ENCODE measurements around the gene FADS1. TPM values are rescaled to one million over a fixed set of nuclear protein-coding genes. Genes with fewer than 3 reads are reported as not detected.

The FADS1 gene
- total RNA-seq, 4 donors from 2014 or later, result 2.1 to 8.3 (median 7.1) TPM

GRCh38 chr11:61784506-61784805 is 32.3 kb downstream of the FADS1 start:
- TF ChIP-seq POLR2A (IDR thresholded peaks at IDR 0.05) (no peak), CTCF (IDR thresholded peaks at IDR 0.05) (no peak)
- no peaks in the 10 kb centered on the region for H3K9me3 ChIP-seq
- H3K27me3 ChIP-seq, result no peaks in the 10 kb centered on the region
- DNase-seq, result no peak
- 73 to 87% methylated on average over 3 to 5 of the region's 7 CpGs for WGBS, 2 donors
- H3K4me1 ChIP-seq, result peaks cover 0 to 11% (median 0%) of the 10 kb centered on the region in 3 donors
- peaks cover 0 to 73% (median 33%) of the 10 kb centered on the region in 3 donors for H3K36me3 ChIP-seq
- H3K27ac ChIP-seq, result no peak overlapping the region
- intact Hi-C loops (cut with DNase I), result no loop called here
- no peak overlapping the region for H3K4me3 ChIP-seq

- DNase-seq, result no peak
- Histone ChIP-seq H3K4me1 (peaks cover 0 to 6% (median 0%) of the 10 kb centered on the region in 3 donors), H3K27me3 (no peaks in the 10 kb centered on the region), H3K27ac (no peak overlapping the region), H3K36me3 (peaks cover 0 to 68% (median 31%) of the 10 kb centered on the region in 3 donors), H3K4me3 (no peak overlapping the region), H3K9me3 (no peaks in the 10 kb centered on the region)
- 67 to 73% methylated on average over 5 to 8 of the region's 13 CpGs for WGBS, 2 donors
- TF ChIP-seq CTCF (IDR thresholded peaks at IDR 0.05) (no peak), POLR2A (IDR thresholded peaks at IDR 0.05) (no peak)
- intact Hi-C loops (cut with DNase I), result no loop called here
Measured at GRCh38 chr11:61783717-61784505, 32.9 kb downstream of the FADS1 start.

- Histone ChIP-seq H3K4me1 (peaks cover 0 to under 1% (median 0%) of the 10 kb centered on the region in 3 donors), H3K27me3 (no peaks in the 10 kb centered on the region), H3K4me3 (no peak overlapping the region), H3K36me3 (peaks cover 0 to 57% (median 23%) of the 10 kb centered on the region in 3 donors), H3K9me3 (no peaks in the 10 kb centered on the region), H3K27ac (no peak overlapping the region)
- 72 to 84% methylated on average over 7 to 9 of the region's 11 CpGs for WGBS, 2 donors
- intact Hi-C loops (cut with DNase I), result no loop called here
- DNase-seq, result no peak
- TF ChIP-seq POLR2A (IDR thresholded peaks at IDR 0.05), result no peak
- TF ChIP-seq CTCF (IDR thresholded peaks at IDR 0.05), result no peak
Measured at GRCh38 chr11:61782841-61783240, 34.0 kb downstream of the FADS1 start.

GRCh38 chr11:61782299-61782698 is 34.5 kb downstream of the FADS1 start:
- peaks cover 0 to 52% (median 17%) of the 10 kb centered on the region in 3 donors for H3K36me3 ChIP-seq
- intact Hi-C loops (cut with DNase I), result no loop called here
- WGBS, 2 donors, result 85 to 93% methylated on average over 3 of the region's 3 CpGs

More at GRCh38 chr11:61782299-61782698, 34.5 kb downstream of the FADS1 start:
- no peak overlapping the region for H3K27ac ChIP-seq
- TF ChIP-seq CTCF (IDR thresholded peaks at IDR 0.05), result no peak
- TF ChIP-seq POLR2A (IDR thresholded peaks at IDR 0.05), result no peak
- H3K4me1 ChIP-seq, result peaks cover 4 to 6% (median 5%) of the 10 kb centered on the region in 3 donors
- H3K4me3 ChIP-seq, result no peak overlapping the region
- H3K9me3 ChIP-seq, result no peaks in the 10 kb centered on the region
- no peak for DNase-seq
- no peaks in the 10 kb centered on the region for H3K27me3 ChIP-seq

All from esophagus squamous epithelium (tissue), 5 donors.